Measurements from ENCODE around the gene DSC2.
"Not testable (repeated sequence)": the region's sequence is repeated elsewhere in the genome, so short reads cannot be mapped to it uniquely, and the experiment has no call there.

The DSC2 gene

GRCh38 chr18:31102025-31102684 lies at the start of gene DSC2:
DSC2 (minus strand) TSS chr18:31102421; CDS start chr18:31101971, 450 bp downstream.
- no peak for DNase-seq

DNA sequence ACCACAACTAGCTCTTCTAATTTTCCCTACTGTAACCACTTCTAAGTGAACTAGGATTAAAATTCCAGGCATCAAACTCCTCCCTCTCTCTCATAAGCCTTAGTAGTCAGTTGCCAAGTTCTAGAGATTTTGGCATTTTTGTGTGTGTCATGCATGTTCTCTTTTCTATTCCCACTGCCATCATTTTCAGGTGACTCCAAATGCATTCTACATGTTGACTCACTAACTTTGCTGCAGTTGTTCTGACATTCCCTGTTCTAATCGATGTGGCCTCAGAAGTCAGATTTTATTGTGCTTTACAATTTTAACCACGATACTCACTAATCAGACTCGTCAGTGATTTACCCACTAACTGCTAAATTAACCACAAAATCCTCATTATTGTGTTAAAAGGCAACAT lies 47.1 kb upstream of the DSC2 start:
- DNase-seq, result no peak

- no peak for DNase-seq
Observed at GRCh38 chr18:31148600-31148999, 46.4 kb upstream of the DSC2 start.

- no peak for DNase-seq
Observed at GRCh38 chr18:31146809-31147208, 44.6 kb upstream of the DSC2 start.

GRCh38 chr18:31143025-31143424 lies 40.8 kb upstream of the DSC2 start:
- no peak for DNase-seq

GRCh38 chr18:31138709-31139108 lies 36.5 kb upstream of the DSC2 start:
- no peak for DNase-seq

DNA sequence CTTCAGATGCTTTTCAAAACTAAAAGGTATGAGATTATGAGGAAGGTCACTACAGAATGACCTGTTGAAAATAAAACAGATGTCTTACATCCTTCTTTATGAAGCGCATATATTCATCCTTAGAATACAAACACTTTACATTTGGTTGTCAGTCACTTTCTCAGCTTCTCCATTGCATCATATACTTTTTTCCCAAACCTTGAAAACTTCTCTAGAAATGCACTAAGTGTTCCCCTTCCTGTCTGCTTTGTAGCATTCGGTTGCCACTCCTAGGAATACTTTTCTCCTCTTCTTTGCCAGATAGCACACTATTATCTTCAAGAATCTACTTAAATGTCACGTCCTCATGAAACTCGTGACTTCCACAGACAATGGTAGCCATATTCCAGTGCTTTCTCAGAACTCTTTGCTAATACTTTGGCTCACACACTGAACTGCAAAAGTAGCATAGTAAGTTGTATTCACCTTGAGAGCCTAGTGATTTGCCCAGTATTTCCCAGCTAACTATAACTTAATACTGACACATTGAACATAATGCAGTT lies 32.8 kb upstream of the DSC2 start:
- no peak for DNase-seq

DNA sequence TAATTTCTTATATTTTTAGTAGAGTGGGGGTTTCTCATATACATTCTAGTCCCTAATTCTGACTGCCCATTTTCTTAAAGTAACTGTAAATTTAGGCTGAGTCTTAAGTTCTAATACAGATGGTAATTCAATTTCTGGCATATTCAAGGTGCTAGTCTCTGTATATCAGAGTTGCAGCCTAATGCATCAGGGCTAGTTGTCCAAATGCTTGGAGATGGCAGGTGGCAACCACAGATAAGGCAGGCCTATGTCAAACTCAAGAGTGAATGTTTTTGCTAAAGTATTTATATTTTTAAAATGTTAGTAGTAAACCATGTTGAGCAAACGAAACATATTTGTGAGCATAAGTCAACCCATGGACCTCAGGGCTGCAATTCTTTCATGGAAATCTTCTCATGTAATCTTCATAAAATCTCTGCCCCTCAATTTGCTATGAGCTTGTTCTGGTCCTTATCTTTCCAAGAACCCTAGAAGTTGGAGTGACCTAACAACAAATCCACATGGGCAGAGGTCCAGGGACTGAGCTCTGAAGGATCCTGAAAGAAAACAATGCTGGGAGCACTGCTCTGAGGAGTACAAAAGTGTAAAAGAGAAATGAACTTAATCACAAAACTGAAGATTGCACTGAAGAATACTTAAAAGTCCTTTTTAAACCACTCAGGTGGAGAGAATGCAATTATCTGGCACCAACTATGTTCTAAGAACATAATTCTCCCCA lies 27.3 kb upstream of the DSC2 start:
- no peak for DNase-seq

- DNase-seq, result no peak
Observed at GRCh38 chr18:31125878-31126277, 23.7 kb upstream of the DSC2 start.

GRCh38 chr18:31123125-31123524 lies 20.9 kb upstream of the DSC2 start:
- DNase-seq, result not testable (repeated sequence)

- DNase-seq, result no peak
Observed at GRCh38 chr18:31120594-31120993, 18.4 kb upstream of the DSC2 start.

- no peak for DNase-seq
Observed at GRCh38 chr18:31116853-31117595, 14.8 kb upstream of the DSC2 start.

GRCh38 chr18:31112804-31113203 lies 10.6 kb upstream of the DSC2 start:
- no peak for DNase-seq

DNA sequence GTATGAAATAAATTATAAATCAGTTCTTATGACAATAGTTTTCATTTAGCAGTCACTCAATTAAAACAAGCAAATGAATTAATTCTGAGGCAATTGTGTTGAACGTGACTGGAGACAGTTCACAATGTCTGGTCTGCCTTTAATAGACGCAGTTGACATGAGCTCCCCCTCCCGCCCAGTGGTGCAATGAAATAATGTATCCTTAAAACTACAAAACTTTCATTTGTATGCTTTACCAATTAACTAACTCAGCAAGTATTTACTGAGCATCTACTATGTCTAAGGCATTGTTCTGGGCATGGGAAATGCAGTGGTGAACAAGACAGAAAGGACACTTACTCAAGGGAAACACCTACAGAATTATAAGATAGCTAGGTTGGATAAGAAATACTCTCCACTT lies 3.5 kb upstream of the DSC2 start:
- no peak for DNase-seq

- no peak for DNase-seq
Observed at GRCh38 chr18:31104444-31104843, 2.2 kb upstream of the DSC2 start.

DNA sequence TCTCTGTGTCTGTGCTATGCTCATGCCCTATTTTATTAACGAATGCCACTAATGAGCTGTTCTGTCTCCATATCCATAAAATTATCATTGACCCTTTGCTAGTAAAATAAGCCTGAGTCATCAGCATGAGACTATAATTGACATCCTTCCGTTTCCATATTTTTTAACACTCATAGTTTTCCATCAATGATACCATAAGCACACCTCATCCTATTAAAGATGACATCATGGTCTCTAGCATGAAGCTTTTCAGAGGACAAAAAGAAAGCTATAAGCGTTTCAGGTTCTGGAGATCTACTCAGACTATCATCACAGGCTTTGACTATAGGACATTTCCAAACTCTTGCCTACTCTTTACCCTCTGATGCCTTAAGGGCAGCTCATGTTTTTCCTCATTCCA lies 1.2 kb upstream of the DSC2 start:
- DNase-seq, result no peak

- no peak for DNase-seq
Observed at GRCh38 chr18:31102941-31103340, 720 bp upstream of the DSC2 start.

GRCh38 chr18:31101183-31102024 lies 817 bp downstream of the DSC2 start:
- DNase-seq, result no peak

DNA sequence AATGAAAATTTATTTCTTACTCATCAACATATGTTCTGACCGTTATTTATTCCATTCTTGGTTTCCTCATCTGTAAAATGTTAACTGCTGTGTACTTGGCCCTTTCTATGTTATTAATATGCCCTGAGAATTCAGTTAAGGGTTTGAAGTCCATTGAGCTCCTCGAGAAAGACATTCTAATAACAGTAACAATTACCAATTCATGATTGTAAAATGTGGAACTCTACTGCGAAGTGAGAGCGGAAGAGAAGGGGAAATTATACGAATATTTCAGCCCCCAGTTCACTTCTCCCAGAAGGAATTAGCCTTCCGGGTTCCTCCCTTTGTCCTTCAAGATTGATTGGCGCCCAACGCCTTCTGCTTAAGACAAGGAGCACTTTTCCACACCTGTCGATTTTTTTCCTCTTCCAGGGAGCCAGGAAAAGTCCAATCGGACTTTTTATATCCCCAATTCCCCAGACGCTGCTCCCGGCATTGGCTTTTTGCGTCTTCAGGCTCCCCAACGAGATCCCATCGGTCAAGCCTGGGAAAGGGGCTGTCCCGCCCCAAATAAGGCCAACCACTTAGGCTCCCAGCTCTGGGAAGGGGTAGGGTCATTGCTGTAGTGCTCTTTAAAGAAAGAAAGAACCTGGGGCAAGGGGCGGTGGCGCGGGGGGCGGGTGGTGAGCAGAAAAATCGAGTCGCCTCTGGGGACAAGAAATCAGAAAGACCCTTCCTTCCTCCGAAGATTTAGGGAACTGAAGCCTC lies 1.6 kb downstream of the DSC2 start:
- DNase-seq, result no peak

- DNase-seq, result no peak
Observed at GRCh38 chr18:31099450-31100230, 2.6 kb downstream of the DSC2 start.

- DNase-seq, result no peak
Observed at GRCh38 chr18:31098878-31099277, 3.3 kb downstream of the DSC2 start.

Data from DMS 273 treated with DMSO at 0.1 percent for 48 hours (cell line).